Endothelial cell of umbilical vein (primary cell): Measurements from ENCODE around the gene KLF2. TPM values are rescaled to one million over a fixed set of nuclear protein-coding genes. Genes with fewer than 3 reads are reported as not detected.

ENCODE experiments used
- BruUV-seq: library from RNA; stranded (reverse); fragments of 400-500 nt; replicated peaks from 2 replicates; lab custom pipeline; 2021; lab: Mats Ljungman, UMichigan
- CTCF ChIA-PET: fragments of 300-600, 350-600 bp; sonication (Branson Sonifier 250); formaldehyde crosslinking; loops from one replicate; lab custom pipeline; 2021; ENCODE audit warnings: antibody characterized with exemption, inconsistent platforms; lab: Charles Lee
- POLR2A ChIA-PET: fragments of 300-600, 350-600 bp; sonication (Branson Sonifier 250); formaldehyde crosslinking; loops from one replicate; lab custom pipeline; 2021; ENCODE audit warnings: antibody characterized with exemption, inconsistent platforms; lab: Charles Lee
- DNase-seq: peaks from one replicate; pipeline ENCODE4 v3.0.0-alpha.2; 2011; ENCODE audit warnings: low read depth, low spot score
- FAIRE-seq: peaks from 2 replicates; lab custom pipeline; 2011; peaks lifted over from hg19 to GRCh38; lab: Jason Lieb, UNC
- H2AFZ ChIP-seq: 2 replicates; pipeline ENCODE4 v1.6.0; 2012; ENCODE audit warnings: low read depth, low read length, control low read depth, inconsistent platforms
- H3K27ac ChIP-seq: 2 replicates; pipeline ENCODE4 v1.5.1; 2011; ENCODE audit warnings: low read depth, mild to moderate bottlenecking, control low read depth, low read length, moderate library complexity; ENCODE audit not compliant: insufficient read depth
- H3K27me3 ChIP-seq, 2 experiments: 2 replicates each; pipeline versions ENCODE4 v1.6.0 to v1.6.1; 2011; ENCODE audit warnings: low read length in 2 of 2, mixed read lengths in 1 of 2; ENCODE audit not compliant: control insufficient read depth in 2 of 2, insufficient read depth in 2 of 2
- H3K36me3 ChIP-seq, 2 experiments: 2 replicates in 1 of 2; 3 replicates in 1 of 2; pipeline ENCODE4 v1.5.1; 2011; ENCODE audit warnings: low read length in 2 of 2, mild to moderate bottlenecking in 1 of 2, moderate library complexity in 1 of 2; ENCODE audit not compliant: control insufficient read depth in 2 of 2, insufficient read depth in 2 of 2; ENCODE audit errors: extremely low read depth in 1 of 2
- H3K4me1 ChIP-seq: 3 replicates; pipeline ENCODE4 v1.5.1; 2011; ENCODE audit warnings: mild to moderate bottlenecking, low read length; ENCODE audit not compliant: control insufficient read depth, insufficient read depth; ENCODE audit errors: extremely low read depth
- H3K4me2 ChIP-seq: 2 replicates; pipeline ENCODE4 v1.6.1; 2011; ENCODE audit warnings: low read length, control low read depth, mixed read lengths; ENCODE audit not compliant: insufficient read depth
- H3K4me3 ChIP-seq, 3 experiments: fragments of 200-600 bp in 1 of 3; sonication (generic), shearing (Covaris generic) in 1 of 3; replicated peaks in 1 of 3; 2 replicates each; pipeline ENCODE4 v1.5.1; 2011 to 2016; ENCODE audit warnings: control low read depth in 3 of 3, low read length in 3 of 3, mild to moderate bottlenecking in 2 of 3, inconsistent platforms in 1 of 3, low read depth in 1 of 3, moderate library complexity in 1 of 3; ENCODE audit not compliant: insufficient read depth in 1 of 3
- H3K79me2 ChIP-seq: 2 replicates; pipeline ENCODE4 v1.6.0; 2012; ENCODE audit warnings: low read length, inconsistent platforms; ENCODE audit not compliant: control insufficient read depth, insufficient read depth
- H3K9ac ChIP-seq: replicated peaks from 2 replicates; pipeline ENCODE3; 2011; ENCODE audit warnings: low read length, control low read depth; ENCODE audit not compliant: insufficient read depth; ENCODE audit errors: extremely low read depth
- H3K9me1 ChIP-seq: replicated peaks from 3 replicates; pipeline ENCODE4 v1.6.0; 2011; ENCODE audit warnings: mild to moderate bottlenecking, low read length; ENCODE audit not compliant: control insufficient read depth, insufficient read depth; ENCODE audit errors: extremely low read depth
- H3K9me3 ChIP-seq: replicated peaks from 2 replicates; pipeline ENCODE4 v1.5.1; 2012; ENCODE audit warnings: low read length, inconsistent platforms; ENCODE audit not compliant: control insufficient read depth, insufficient read depth
- H4K20me1 ChIP-seq: replicated peaks from 2 replicates; pipeline ENCODE3; 2011; ENCODE audit warnings: mild to moderate bottlenecking, low read length; ENCODE audit not compliant: control insufficient read depth, insufficient read depth; ENCODE audit errors: extremely low read depth
- EZH2 ChIP-seq: IDR thresholded peaks from 2 replicates; pipeline ENCODE4 v1.6.1; 2012; ENCODE audit warnings: borderline replicate concordance, low read depth, mild to moderate bottlenecking, moderate library complexity, low read length, inconsistent platforms; ENCODE audit not compliant: severe bottlenecking
- FOS ChIP-seq: IDR thresholded peaks from 2 replicates; pipeline ENCODE4 v1.6.1; 2011; ENCODE audit warnings: mild to moderate bottlenecking, low read length, moderate library complexity, borderline replicate concordance; ENCODE audit not compliant: insufficient read depth
- GATA2 ChIP-seq: IDR thresholded peaks from 2 replicates; pipeline ENCODE4 v1.7.0; 2011; ENCODE audit warnings: low read depth, mild to moderate bottlenecking, moderate library complexity, mixed read lengths, low read length; ENCODE audit not compliant: insufficient read length, insufficient read depth
- JUN ChIP-seq: IDR thresholded peaks from 2 replicates; pipeline ENCODE4 v1.6.1; 2011; ENCODE audit warnings: borderline replicate concordance, low read depth; ENCODE audit not compliant: insufficient read length, insufficient read depth
- MYC ChIP-seq: IDR thresholded peaks from one replicate; pipeline ENCODE4 v1.6.1; 2011; ENCODE audit warnings: mild to moderate bottlenecking, low read depth, low read length
- POLR2A ChIP-seq: IDR thresholded peaks from 2 replicates; pipeline ENCODE4 v1.6.1; 2012; ENCODE audit warnings: low read depth, mild to moderate bottlenecking, control low read depth, low read length
- POLR2AphosphoS5 ChIP-seq: IDR thresholded peaks from 2 replicates; pipeline ENCODE4 v1.6.1; 2012; ENCODE audit warnings: low read depth, mild to moderate bottlenecking, control low read depth, low read length, moderate library complexity; ENCODE audit not compliant: insufficient read depth
- dilution Hi-C: fragments of 300-500 bp; cut with MboI; formaldehyde crosslinking; loops from one replicate; pipeline ENCODE4 v1.15.0; 2019; ENCODE audit warnings: low sequenced_read_pairs; ENCODE audit not compliant: extremely low pct_ligation_motif_present
- intact Hi-C: fragments of 100-400 bp; cut with micrococcal nuclease; formaldehyde crosslinking; loops from one replicate; pipeline ENCODE4 v1.10.0; 2022
- polyA plus RNA-seq, 4 experiments: library from polyadenylated mRNA; depleted of rRNA in 3 of 4; stranded (reverse) in 3 of 4; unstranded in 1 of 4; fragments of >200 nt; gene quantifications; 2 replicates each; pipeline versions ENCODE4 v1.2.1 to v1.2.3, GENCODE V29; 2011 to 2012; ENCODE audit warnings: missing spikeins in 1 of 4
- total RNA-seq: library from RNA; stranded (reverse); gene quantifications from 2 replicates; pipeline ENCODE4 v1.2.3, GENCODE V29; 2021
- TF ChIP-seq, protein P1 (sequence below), 2 donors: IDR thresholded peaks; 1 replicate in 1 of 2; 2 replicates in 1 of 2; pipeline ENCODE4 v1.5.1; 2011; ENCODE audit warnings: low read length in 2 of 2, mild to moderate bottlenecking in 2 of 2, moderate library complexity in 2 of 2, control low read depth in 1 of 2, inconsistent platforms in 1 of 2, low read depth in 1 of 2; ENCODE audit not compliant: insufficient read depth in 1 of 2; ENCODE audit errors: extremely low read depth in 1 of 2
- TF ChIP-seq, protein P2 (sequence below): IDR thresholded peaks from 2 replicates; pipeline ENCODE4 v1.6.1; 2011; ENCODE audit not compliant: insufficient read depth, insufficient read length

KLF2 gene
- total and polyA plus RNA-seq, 2 donors (not counting 3 experiments of a cell fraction or from before 2014, with no cell fraction given) = 23.4 to 30.3 TPM

DNA sequence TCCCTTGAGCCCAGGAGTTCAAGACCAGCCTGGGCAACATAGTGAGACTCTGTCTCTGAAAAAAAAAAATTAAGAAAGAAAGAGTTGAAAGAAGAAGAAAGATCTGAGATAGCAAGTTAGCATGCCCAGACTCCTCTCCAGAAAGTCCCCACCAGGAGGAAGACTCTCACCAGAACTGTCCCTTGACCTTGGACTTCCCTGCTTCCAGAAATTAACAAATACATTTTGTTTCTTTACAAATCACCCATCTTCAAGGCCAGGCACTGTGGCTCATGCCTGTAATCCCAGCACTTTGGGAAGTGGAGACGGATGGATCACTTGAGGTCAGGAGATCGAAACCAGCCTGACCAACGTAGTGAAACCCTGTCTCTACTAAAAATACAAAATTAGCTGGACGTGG lies 44.3 kb upstream of the KLF2 start:
- no peak for TF ChIP-seq MYC
- TF ChIP-seq GATA2 = no peak
- no peak for TF ChIP-seq FOS
- no peak for TF ChIP-seq POLR2A
- ChIA-PET POLR2A (no interaction called here), CTCF (no interaction called here)
- FAIRE-seq (no peak), DNase-seq (no peak)
- Histone ChIP-seq H3K4me3 (no peak overlapping the region), H3K79me2 (no peaks in the 10 kb centered on the region), H3K9ac (no peak overlapping the region), H3K36me3 (no peaks in the 10 kb centered on the region), H3K4me1 (peaks cover 28% of the 10 kb centered on the region), H3K9me3 (no peaks in the 10 kb centered on the region), H3K27ac (peak overlapping the region; percentile 83), H3K27me3 (no peaks in the 10 kb centered on the region), H3K9me1 (no peaks in the 10 kb centered on the region), H4K20me1 (no peaks in the 10 kb centered on the region), H2AFZ (no peak overlapping the region), H3K4me2 (no peak overlapping the region)
- intact Hi-C loops = loop anchor here (5.0 kb wide), 2 partner anchors 33 to 203 kb away; partner anchors contain the start of gene TPM4
- no TSS peak for BruUV-seq
- dilution Hi-C loops = no loop called here

DNA sequence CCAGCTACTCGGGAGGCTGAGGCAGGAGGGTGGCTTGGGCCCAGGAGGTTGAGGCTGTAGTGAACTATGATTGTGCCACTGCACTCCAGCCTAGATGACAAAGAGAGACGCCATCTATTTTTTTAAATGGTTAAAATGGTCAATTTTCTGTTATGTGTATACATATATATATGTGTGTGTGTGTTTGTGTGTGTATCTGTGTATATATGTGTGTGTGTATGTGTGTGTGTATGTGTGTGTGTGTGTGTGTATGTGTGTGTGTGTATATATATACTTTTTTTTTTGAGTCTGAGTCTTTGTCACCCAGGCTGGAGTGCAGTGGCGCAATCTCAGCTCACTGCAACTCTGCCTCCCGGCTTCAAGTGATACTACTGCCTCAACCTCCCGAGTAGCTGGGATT lies 42.9 kb upstream of the KLF2 start:
- intact Hi-C loops (loop anchor here (5.0 kb wide), 2 partner anchors 34 to 204 kb away; partner anchors contain the start of gene TPM4), dilution Hi-C loops (no loop called here)
- no peak overlapping the region for H3K4me2 ChIP-seq
- no peaks in the 10 kb centered on the region for H3K9me1 ChIP-seq
- H3K27me3 ChIP-seq = no peaks in the 10 kb centered on the region
- H3K9ac ChIP-seq = no peak overlapping the region
- FAIRE-seq (no peak), DNase-seq (no peak)
- no peaks in the 10 kb centered on the region for H4K20me1 ChIP-seq
- no peak overlapping the region for H3K4me3 ChIP-seq
- peaks cover 28% of the 10 kb centered on the region for H3K4me1 ChIP-seq
- no peaks in the 10 kb centered on the region for H3K36me3 ChIP-seq
- ChIA-PET POLR2A (interaction anchor here (0.6 kb wide), 1 partner anchor 1056 kb away, joined by 3 read pairs; no protein-coding TSS in a partner anchor), CTCF (no interaction called here)
- no peak overlapping the region for H2AFZ ChIP-seq
- H3K27ac ChIP-seq = no peak overlapping the region
- H3K79me2 ChIP-seq = no peaks in the 10 kb centered on the region
- H3K9me3 ChIP-seq = no peaks in the 10 kb centered on the region
- TF ChIP-seq POLR2AphosphoS5 = no peak
- TF ChIP-seq, protein P1, sequence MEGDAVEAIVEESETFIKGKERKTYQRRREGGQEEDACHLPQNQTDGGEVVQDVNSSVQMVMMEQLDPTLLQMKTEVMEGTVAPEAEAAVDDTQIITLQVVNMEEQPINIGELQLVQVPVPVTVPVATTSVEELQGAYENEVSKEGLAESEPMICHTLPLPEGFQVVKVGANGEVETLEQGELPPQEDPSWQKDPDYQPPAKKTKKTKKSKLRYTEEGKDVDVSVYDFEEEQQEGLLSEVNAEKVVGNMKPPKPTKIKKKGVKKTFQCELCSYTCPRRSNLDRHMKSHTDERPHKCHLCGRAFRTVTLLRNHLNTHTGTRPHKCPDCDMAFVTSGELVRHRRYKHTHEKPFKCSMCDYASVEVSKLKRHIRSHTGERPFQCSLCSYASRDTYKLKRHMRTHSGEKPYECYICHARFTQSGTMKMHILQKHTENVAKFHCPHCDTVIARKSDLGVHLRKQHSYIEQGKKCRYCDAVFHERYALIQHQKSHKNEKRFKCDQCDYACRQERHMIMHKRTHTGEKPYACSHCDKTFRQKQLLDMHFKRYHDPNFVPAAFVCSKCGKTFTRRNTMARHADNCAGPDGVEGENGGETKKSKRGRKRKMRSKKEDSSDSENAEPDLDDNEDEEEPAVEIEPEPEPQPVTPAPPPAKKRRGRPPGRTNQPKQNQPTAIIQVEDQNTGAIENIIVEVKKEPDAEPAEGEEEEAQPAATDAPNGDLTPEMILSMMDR (IDR thresholded peaks at IDR 0.05; ENCODE audit: extremely low read depth in 1 of 2, insufficient read depth in 1 of 2, low read depth in 1 of 2, low read length in 2 of 2) = no peak
- no peak for TF ChIP-seq JUN
- TF ChIP-seq FOS = no peak
- no peak for TF ChIP-seq EZH2
- TF ChIP-seq POLR2A = no peak
- no peak for TF ChIP-seq MYC
- TF ChIP-seq, protein P2, sequence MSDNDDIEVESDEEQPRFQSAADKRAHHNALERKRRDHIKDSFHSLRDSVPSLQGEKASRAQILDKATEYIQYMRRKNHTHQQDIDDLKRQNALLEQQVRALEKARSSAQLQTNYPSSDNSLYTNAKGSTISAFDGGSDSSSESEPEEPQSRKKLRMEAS = no peak
- no peak for TF ChIP-seq GATA2
- no TSS peak for BruUV-seq
